HepG2 (cell line): ENCODE data around the gene ENTPD2. TPM values are rescaled to one million over a fixed set of nuclear protein-coding genes. Genes with fewer than 3 reads are reported as not detected.

Source experiments
- ARID5B ChIP-seq: IDR thresholded peaks from 2 replicates; pipeline ENCODE4 v1.4.0; 2020; ENCODE audit warnings: mild to moderate bottlenecking, missing genetic modification reagents
- FOSL2 ChIP-seq: sonication (generic); formaldehyde crosslinking; IDR thresholded peaks from 2 replicates; pipeline ENCODE4 v1.4.0; 2020; ENCODE audit warnings: missing genetic modification reagents
- HNRNPLL ChIP-seq: fragments of 200-400 bp; formaldehyde crosslinking; IDR thresholded peaks from 2 replicates; pipeline ENCODE4 v1.6.1; 2017; ENCODE audit warnings: mild to moderate bottlenecking, low read depth, low read length; ENCODE audit not compliant: poor library complexity, severe bottlenecking
- RBM39 ChIP-seq: fragments of 200-400 bp; formaldehyde crosslinking; IDR thresholded peaks from one replicate; pipeline ENCODE4 v1.6.1; 2018; ENCODE audit warnings: antibody characterized with exemption, mild to moderate bottlenecking, low read depth, low read length; ENCODE audit not compliant: poor library complexity, severe bottlenecking
- SAFB2 ChIP-seq: sonication (generic); formaldehyde crosslinking; IDR thresholded peaks from 2 replicates; pipeline ENCODE4 v1.5.1; 2020; ENCODE audit warnings: missing genetic modification reagents, low read depth, mild to moderate bottlenecking, borderline replicate concordance
- STAT5B ChIP-seq: sonication (generic); formaldehyde crosslinking; IDR thresholded peaks from 2 replicates; pipeline ENCODE4 v1.4.0; 2020; ENCODE audit warnings: missing genetic modification reagents
- SYNCRIP ChIP-seq: fragments of 200-400 bp; formaldehyde crosslinking; IDR thresholded peaks from 2 replicates; pipeline ENCODE4 v1.6.1; 2018; ENCODE audit warnings: mild to moderate bottlenecking, low read depth, low read length; ENCODE audit not compliant: insufficient read depth
- WIZ ChIP-seq: sonication (generic); formaldehyde crosslinking; IDR thresholded peaks from 2 replicates; pipeline ENCODE4 v1.5.1; 2020; ENCODE audit warnings: mild to moderate bottlenecking, missing genetic modification reagents
- ZBTB14 ChIP-seq: sonication (generic); formaldehyde crosslinking; IDR thresholded peaks from 2 replicates; pipeline ENCODE4 v1.4.0; 2020; ENCODE audit warnings: missing genetic modification reagents
- ZBTB44 ChIP-seq: sonication (generic); formaldehyde crosslinking; IDR thresholded peaks from 2 replicates; pipeline ENCODE4 v1.4.0; 2020; ENCODE audit warnings: missing genetic modification reagents
- ZBTB7B ChIP-seq: sonication (generic); formaldehyde crosslinking; IDR thresholded peaks from 2 replicates; pipeline ENCODE4 v1.4.0; 2020; ENCODE audit warnings: missing genetic modification reagents
- ZMYM2 ChIP-seq: sonication (generic); formaldehyde crosslinking; IDR thresholded peaks from 2 replicates; pipeline ENCODE4 v1.8.0; 2022; ENCODE audit warnings: mild to moderate bottlenecking, missing genetic modification reagents
- ZNF205 ChIP-seq: IDR thresholded peaks from 2 replicates; pipeline ENCODE4 v1.6.1; 2018; ENCODE audit warnings: missing biosample characterization, missing genetic modification reagents
- ZNF275 ChIP-seq: sonication (generic); formaldehyde crosslinking; IDR thresholded peaks from 2 replicates; pipeline ENCODE4 v1.8.0; 2022; ENCODE audit warnings: missing genetic modification reagents, mild to moderate bottlenecking, inconsistent platforms, borderline replicate concordance
- ZNF276 ChIP-seq: sonication (generic); formaldehyde crosslinking; IDR thresholded peaks from 2 replicates; pipeline ENCODE4 v1.4.0; 2020; ENCODE audit warnings: mild to moderate bottlenecking, low read depth, missing genetic modification reagents
- ZNF605 ChIP-seq: sonication (generic); formaldehyde crosslinking; IDR thresholded peaks from 2 replicates; pipeline ENCODE4 v1.8.0; 2022; ENCODE audit warnings: mild to moderate bottlenecking, missing genetic modification reagents
- ZNF678 ChIP-seq: sonication (generic); formaldehyde crosslinking; IDR thresholded peaks from 2 replicates; pipeline ENCODE4 v1.4.0; 2020; ENCODE audit warnings: mild to moderate bottlenecking, missing genetic modification reagents
- ZNF816 ChIP-seq: sonication (generic); formaldehyde crosslinking; IDR thresholded peaks from 2 replicates; pipeline ENCODE4 v1.8.0; 2022; ENCODE audit warnings: missing genetic modification reagents, mild to moderate bottlenecking, borderline replicate concordance
- polyA plus RNA-seq, 8 experiments: library from polyadenylated mRNA; depleted of rRNA in 3 of 8; stranded (reverse) in 7 of 8; unstranded in 1 of 8; fragments of >200 nt; fragmentation: Illumina TruSeq in 4 of 8; extraction: Trizol in 4 of 8; gene quantifications; 2 replicates each; pipeline versions ENCODE4 v1.2.1 to v1.2.3, GENCODE V29; 2011 to 2016; ENCODE audit warnings: low read depth in 4 of 8, missing spikeins in 1 of 8, mixed read lengths in 1 of 8; ENCODE audit not compliant: insufficient read depth in 1 of 8
- total RNA-seq, 5 experiments: library from RNA; depleted of rRNA; stranded (reverse); fragments of >200 nt; fragmentation: Illumina TruSeq; extraction: Trizol; gene quantifications; 2 replicates each; pipeline ENCODE4 v1.2.3, GENCODE V29; 2016; ENCODE audit warnings: low read depth in 1 of 5

Gene ENTPD2
- total and polyA plus RNA-seq, 2 of the 13 experiments (the other 11 are each of a cell fraction or from before 2014, with no cell fraction given) = 0.95 to 3.2 TPM

- TF ChIP-seq ZBTB14 (CRISPR knock-in tag) (no peak), ZBTB44 (CRISPR knock-in tag) (peak; percentile 90; the same call in 1 of the 2 replicates), WIZ (CRISPR knock-in tag) (peak; percentile 91), ZNF605 (CRISPR knock-in tag) (peak; percentile 96), ARID5B (CRISPR knock-in tag) (peak; percentile 28; the same call in 1 of the 2 replicates), ZBTB7B (peak; percentile 88; the same call in 1 of the 2 replicates), ZNF678 (CRISPR knock-in tag) (0 out of 2 replicates have a peak, but pooled peaks have one; percentile 24), STAT5B (CRISPR knock-in tag) (peak; percentile 92), ZNF205 (CRISPR knock-in tag) (peak; percentile 12; the same call in 1 of the 2 replicates), ZNF276 (0 out of 2 replicates have a peak, but pooled peaks have one; percentile 10), SYNCRIP (no peak), ZNF275 (CRISPR knock-in tag) (peak; percentile 48; the same call in 1 of the 2 replicates), RBM39 (peak; percentile 69), FOSL2 (CRISPR knock-in tag) (peak; percentile 33; the same call in 1 of the 2 replicates), HNRNPLL (peak; percentile 34), ZNF816 (CRISPR knock-in tag) (0 out of 2 replicates have a peak, but pooled peaks have one; percentile 30), SAFB2 (CRISPR knock-in tag) (peak; percentile 53; the same call in 1 of the 2 replicates), ZMYM2 (0 out of 2 replicates have a peak, but pooled peaks have one; percentile 36)
Observed at GRCh38 chr9:137046088-137046787, 7.6 kb downstream of the ENTPD2 start, which contains the start of gene NPDC1 (continued).
